Trophoblast cell (in vitro differentiated cells and primary cell): ENCODE results near the gene TSN.

Experiments
- DNase-seq, 2 donors: peaks; one replicate each; pipeline ENCODE4 v3.0.0-alpha.2; 2016
- H2AFZ ChIP-seq: 2 replicates; pipeline ENCODE4 v1.6.1; 2013; ENCODE audit warnings: low read length, moderate library complexity, mild to moderate bottlenecking; ENCODE audit not compliant: insufficient read depth, poor library complexity
- H2AK5ac ChIP-seq: 2 replicates; pipeline ENCODE4 v1.6.1; 2013; ENCODE audit warnings: mild to moderate bottlenecking, low read length
- H2BK120ac ChIP-seq: 2 replicates; pipeline ENCODE4 v1.6.1; 2013; ENCODE audit warnings: low read length, mild to moderate bottlenecking, moderate library complexity; ENCODE audit not compliant: insufficient read depth, poor library complexity
- H2BK12ac ChIP-seq: 2 replicates; pipeline ENCODE4 v1.6.1; 2013; ENCODE audit warnings: mild to moderate bottlenecking, low read length, moderate library complexity
- H2BK5ac ChIP-seq: 2 replicates; pipeline ENCODE4 v1.6.1; 2013; ENCODE audit warnings: low read length, low read depth, moderate library complexity, mild to moderate bottlenecking; ENCODE audit not compliant: poor library complexity
- H3K14ac ChIP-seq: 2 replicates; pipeline ENCODE4 v1.6.1; 2013; ENCODE audit warnings: mild to moderate bottlenecking, low read length
- H3K18ac ChIP-seq: 2 replicates; pipeline ENCODE4 v1.6.1; 2013; ENCODE audit warnings: mild to moderate bottlenecking, low read length
- H3K23ac ChIP-seq: 2 replicates; pipeline ENCODE4 v1.6.1; 2013; ENCODE audit warnings: low read length
- H3K27ac ChIP-seq: 2 replicates; pipeline ENCODE4 v1.5.1; 2013; ENCODE audit warnings: low read depth, mild to moderate bottlenecking, inconsistent platforms, low read length, moderate library complexity
- H3K27me3 ChIP-seq: 2 replicates; pipeline ENCODE4 v1.6.1; 2013; ENCODE audit warnings: inconsistent platforms, mild to moderate bottlenecking, low read length, moderate library complexity; ENCODE audit not compliant: insufficient read depth
- H3K36me3 ChIP-seq, 2 experiments: 1 replicate in 1 of 2; 2 replicates in 1 of 2; pipeline ENCODE4 v1.6.1; 2013; ENCODE audit warnings: low read length in 2 of 2, mild to moderate bottlenecking in 2 of 2, moderate library complexity in 1 of 2; ENCODE audit not compliant: insufficient read depth in 2 of 2, control insufficient read depth in 1 of 2
- H3K4ac ChIP-seq: 2 replicates; pipeline ENCODE4 v1.6.1; 2013; ENCODE audit warnings: low read depth, mild to moderate bottlenecking, low read length, moderate library complexity
- H3K4me1 ChIP-seq, 2 experiments: 1 replicate in 1 of 2; 2 replicates in 1 of 2; pipeline ENCODE4 v1.6.1; 2013; ENCODE audit warnings: low read length in 2 of 2, mild to moderate bottlenecking in 2 of 2, moderate library complexity in 1 of 2; ENCODE audit not compliant: insufficient read depth in 2 of 2, control insufficient read depth in 1 of 2
- H3K4me2 ChIP-seq: 2 replicates; pipeline ENCODE4 v1.6.1; 2013; ENCODE audit warnings: inconsistent platforms, mild to moderate bottlenecking, low read length, moderate library complexity
- H3K4me3 ChIP-seq: 2 replicates; pipeline ENCODE4 v1.5.1; 2013; ENCODE audit warnings: mild to moderate bottlenecking, low read depth, low read length, inconsistent platforms
- H3K79me1 ChIP-seq: one replicate; pipeline ENCODE4 v1.6.1; 2013; ENCODE audit warnings: low read length
- H3K79me2 ChIP-seq: 2 replicates; pipeline ENCODE4 v1.6.1; 2013; ENCODE audit warnings: low read length, mild to moderate bottlenecking; ENCODE audit not compliant: control insufficient read depth, insufficient read depth, poor library complexity
- H3K9ac ChIP-seq: 2 replicates; pipeline ENCODE4 v1.6.1; 2013; ENCODE audit warnings: mild to moderate bottlenecking, low read length
- H3K9me3 ChIP-seq: 2 replicates; pipeline ENCODE4 v1.6.1; 2013; ENCODE audit warnings: low read depth, mild to moderate bottlenecking, control low read depth, inconsistent platforms, low read length; ENCODE audit not compliant: insufficient read depth
- H4K12ac ChIP-seq: 2 replicates; pipeline ENCODE4 v1.6.1; 2013; ENCODE audit warnings: low read depth, mild to moderate bottlenecking, low read length, moderate library complexity
- H4K8ac ChIP-seq: 2 replicates; pipeline ENCODE4 v1.6.1; 2013; ENCODE audit warnings: low read depth, mild to moderate bottlenecking, low read length, moderate library complexity
- H4K91ac ChIP-seq: one replicate; pipeline ENCODE4 v1.6.1; 2013; ENCODE audit warnings: low read depth, mild to moderate bottlenecking, low read length, moderate library complexity
- WGBS: extraction: QIAGEN DNeasy Blood & Tissue Kit; methylation state at CpG from one replicate; pipeline ENCODE4 v1.1.7; 2013; ENCODE audit warnings: missing lambda C conversion rate; ENCODE audit not compliant: insufficient read length, insufficient coverage; ENCODE audit errors: extremely low coverage; 5-methylcytosine and 5-hydroxymethylcytosine counted together

TSN gene

DNA sequence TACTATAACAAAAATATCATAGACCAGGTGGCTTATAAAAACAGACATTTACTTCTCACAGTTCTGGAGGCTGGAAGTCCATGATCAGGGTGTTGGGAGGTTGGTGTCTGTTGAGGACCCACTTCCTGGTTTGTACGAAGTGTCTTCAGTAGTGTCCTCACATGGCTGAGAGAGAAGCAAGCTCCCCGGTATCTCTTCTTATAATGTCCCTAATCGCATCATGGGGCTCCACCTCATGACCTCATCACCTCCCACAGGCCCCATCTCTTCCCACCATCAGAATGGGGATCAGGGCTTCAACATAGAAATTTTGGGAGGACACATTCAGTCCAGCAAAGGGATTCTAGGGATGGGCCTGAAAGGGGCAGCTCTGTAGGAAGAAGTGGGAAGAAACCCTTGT is 14.0 kb upstream of the TSN start:
- no peak overlapping the region for H3K18ac ChIP-seq
- no peak overlapping the region for H3K4ac ChIP-seq
- peaks cover 2% of the 10 kb centered on the region for H3K79me2 ChIP-seq
- DNase-seq = no peak
- no peaks in the 10 kb centered on the region for H3K27me3 ChIP-seq
- no peaks in the 10 kb centered on the region for H3K4me1 ChIP-seq
- no CpG with 5 or more reads among the region's 3 CpGs for WGBS
- H4K91ac ChIP-seq = no peak overlapping the region
- no peak overlapping the region for H3K14ac ChIP-seq
- H2AFZ ChIP-seq = no peak overlapping the region
- no peak overlapping the region for H3K4me3 ChIP-seq
- no peak overlapping the region for H2BK12ac ChIP-seq
- no peaks in the 10 kb centered on the region for H3K9me3 ChIP-seq
- H3K36me3 ChIP-seq = no peaks in the 10 kb centered on the region
- no peak overlapping the region for H2AK5ac ChIP-seq
- no peak overlapping the region for H3K27ac ChIP-seq
- H4K12ac ChIP-seq = no peak overlapping the region
- no peak overlapping the region for H2BK120ac ChIP-seq
- H4K8ac ChIP-seq = no peak overlapping the region
- H3K9ac ChIP-seq = no peak overlapping the region
- peaks cover 2% of the 10 kb centered on the region for H3K79me1 ChIP-seq
- no peak overlapping the region for H2BK5ac ChIP-seq
- H3K23ac ChIP-seq = no peak overlapping the region
- no peak overlapping the region for H3K4me2 ChIP-seq

DNA sequence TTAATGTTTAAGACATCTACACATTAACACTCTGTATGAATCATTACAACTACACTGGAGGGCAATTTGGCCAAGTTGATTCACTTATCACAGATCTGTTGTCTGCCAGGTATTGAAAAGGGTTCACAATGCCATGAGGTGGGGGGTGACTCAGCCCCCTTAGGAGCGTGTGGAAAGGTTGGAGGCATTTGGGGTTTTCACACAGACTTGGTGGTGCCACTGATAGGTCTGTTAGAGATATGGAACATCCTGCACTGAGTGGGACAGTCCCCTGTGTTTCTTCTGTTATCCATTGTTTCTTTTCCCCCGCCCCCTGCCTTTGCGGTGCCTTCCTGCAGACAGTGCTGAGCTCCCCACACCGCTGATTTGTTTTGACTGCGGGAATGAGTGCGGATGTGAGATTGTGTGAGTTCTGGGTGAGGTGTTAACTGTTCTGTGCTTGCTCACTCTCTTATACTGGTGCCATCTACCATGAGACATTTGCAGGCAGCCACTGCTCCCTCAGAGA is 9.3 kb upstream of the TSN start:
- Histone ChIP-seq H2BK5ac (no peak overlapping the region), H4K12ac (no peak overlapping the region), H2BK12ac (no peak overlapping the region), H3K36me3 (no peaks in the 10 kb centered on the region), H3K79me1 (no peaks in the 10 kb centered on the region), H3K9me3 (no peaks in the 10 kb centered on the region), H4K8ac (no peak overlapping the region), H4K91ac (no peak overlapping the region), H2AK5ac (no peak overlapping the region), H3K4ac (no peak overlapping the region), H3K18ac (no peak overlapping the region), H3K27ac (no peak overlapping the region), H3K27me3 (no peaks in the 10 kb centered on the region), H2BK120ac (no peak overlapping the region), H2AFZ (no peak overlapping the region), H3K4me3 (no peak overlapping the region), H3K14ac (no peak overlapping the region), H3K4me1 (no peaks in the 10 kb centered on the region), H3K23ac (no peak overlapping the region), H3K9ac (no peak overlapping the region), H3K4me2 (no peak overlapping the region), H3K79me2 (no peaks in the 10 kb centered on the region)
- WGBS = no CpG with 5 or more reads among the region's 6 CpGs
- DNase-seq = no peak

DNA sequence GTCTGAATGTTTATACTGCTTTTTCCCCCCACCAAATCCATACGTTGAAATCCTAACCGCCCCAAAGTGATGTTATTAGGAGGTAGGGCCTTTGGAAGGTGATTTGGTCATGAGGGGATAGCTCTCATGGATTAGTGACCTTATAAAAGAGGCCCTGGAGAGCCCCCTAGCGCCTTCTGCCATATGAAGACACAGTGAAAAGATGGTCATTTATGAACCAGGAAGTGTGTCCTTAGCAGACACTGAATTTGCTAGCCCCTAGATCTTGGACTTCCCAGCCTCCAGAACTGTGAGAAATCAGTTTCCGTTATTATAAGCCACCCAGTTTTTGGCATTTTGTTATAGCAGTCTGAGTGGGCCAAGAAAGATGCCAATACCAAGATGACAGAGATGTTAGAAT is 7.2 kb upstream of the TSN start:
- Histone ChIP-seq H2BK5ac (no peak overlapping the region), H3K27ac (no peak overlapping the region), H2AK5ac (no peak overlapping the region), H4K8ac (no peak overlapping the region), H3K36me3 (no peaks in the 10 kb centered on the region), H4K12ac (no peak overlapping the region), H2BK120ac (no peak overlapping the region), H3K79me1 (no peaks in the 10 kb centered on the region), H3K18ac (no peak overlapping the region), H4K91ac (no peak overlapping the region), H3K14ac (no peak overlapping the region), H3K4ac (no peak overlapping the region), H3K27me3 (no peaks in the 10 kb centered on the region), H3K79me2 (no peaks in the 10 kb centered on the region), H3K4me3 (no peak overlapping the region), H3K4me2 (no peak overlapping the region), H3K23ac (no peak overlapping the region), H2BK12ac (no peak overlapping the region), H3K9ac (no peak overlapping the region), H2AFZ (no peak overlapping the region), H3K9me3 (no peaks in the 10 kb centered on the region), H3K4me1 (no peaks in the 10 kb centered on the region)
- WGBS = no CpG with 5 or more reads among the region's 4 CpGs
- DNase-seq = peak; percentile 33 to 62

DNA sequence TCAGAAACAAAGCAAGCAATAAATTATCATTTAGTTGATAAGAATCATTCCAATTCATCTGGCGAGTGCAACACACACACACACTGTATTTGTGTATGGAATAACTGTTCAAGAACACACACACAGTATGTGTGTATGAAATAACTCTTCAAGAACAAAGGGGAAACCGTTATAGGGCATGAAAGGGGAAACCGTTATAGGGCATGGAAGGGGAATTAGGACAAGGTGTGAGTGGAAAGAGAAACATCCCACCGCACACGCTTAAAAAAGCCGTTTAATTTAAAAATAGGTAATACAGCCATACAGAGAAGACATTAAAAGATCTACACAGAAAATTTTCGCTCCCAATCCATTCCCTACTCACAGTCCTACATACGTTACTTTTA is 607 bp upstream of the TSN start:
- Histone ChIP-seq H2AFZ (no peak overlapping the region), H3K27ac (no peak overlapping the region)
- no CpG with 5 or more reads among the region's 8 CpGs for WGBS

More for the DNA sequence above, 607 bp upstream of the TSN start:
- H3K18ac ChIP-seq = no peak overlapping the region
- no peaks in the 10 kb centered on the region for H3K27me3 ChIP-seq
- no peak overlapping the region for H4K8ac ChIP-seq
- H3K79me2 ChIP-seq = peaks cover 6% of the 10 kb centered on the region
- DNase-seq = no peak
- peak overlapping the region; percentile 59 for H3K9ac ChIP-seq
- no peak overlapping the region for H4K91ac ChIP-seq
- peaks cover 0 to 3% of the 10 kb centered on the region in 2 experiments for H3K4me1 ChIP-seq
- H3K36me3 ChIP-seq = peaks cover 3 to 4% of the 10 kb centered on the region in 2 experiments
- H2BK5ac ChIP-seq = no peak overlapping the region
- H3K14ac ChIP-seq = no peak overlapping the region
- H3K79me1 ChIP-seq = peaks cover 2% of the 10 kb centered on the region
- no peaks in the 10 kb centered on the region for H3K9me3 ChIP-seq
- H2BK120ac ChIP-seq = no peak overlapping the region
- H2AK5ac ChIP-seq = no peak overlapping the region
- no peak overlapping the region for H3K4ac ChIP-seq
- H3K4me3 ChIP-seq = no peak overlapping the region
- no peak overlapping the region for H4K12ac ChIP-seq
- H3K4me2 ChIP-seq = peak overlapping the region; percentile 84
- H3K23ac ChIP-seq = no peak overlapping the region
- H2BK12ac ChIP-seq = no peak overlapping the region
